BE2C (cell line): ENCODE data around the gene MTO1.

ENCODE experiments used
- DNase-seq: peaks from one replicate; pipeline ENCODE4 v3.0.0-alpha.2; 2020
- H3K27me3 ChIP-seq: fragments of 250-450 bp; sonication (Bioruptor Pico); 2 replicates; pipeline ENCODE4 v1.5.1; 2020; ENCODE audit warnings: mild to moderate bottlenecking
- H3K36me3 ChIP-seq: fragments of 250-450 bp; sonication (Bioruptor Pico); 2 replicates; pipeline ENCODE4 v1.5.1; 2020; ENCODE audit warnings: mild to moderate bottlenecking
- H3K4me1 ChIP-seq: fragments of 250-450 bp; sonication (Bioruptor Pico); 2 replicates; pipeline ENCODE4 v1.5.1; 2020
- H3K4me3 ChIP-seq: 2 replicates; pipeline ENCODE4 v1.5.1; 2011; ENCODE audit warnings: low read depth, low read length
- H3K9me3 ChIP-seq: fragments of 250-450 bp; sonication (Bioruptor Pico); 2 replicates; pipeline ENCODE4 v1.5.1; 2020
- CTCF ChIP-seq: IDR thresholded peaks from 2 replicates; pipeline ENCODE4 v1.5.1; 2012; ENCODE audit warnings: mild to moderate bottlenecking, low read depth, low read length

MTO1 gene

GRCh38 chr6:73508776-73509175 is 47.2 kb downstream of the MTO1 start:
- Histone ChIP-seq H3K4me3 (no peak overlapping the region), H3K36me3 (peaks cover 14% of the 10 kb centered on the region), H3K4me1 (no peaks in the 10 kb centered on the region), H3K27me3 (peaks cover 3% of the 10 kb centered on the region; the same call in 1 of the 2 replicates), H3K9me3 (no peaks in the 10 kb centered on the region; the same call in 1 of the 2 replicates)
- TF ChIP-seq CTCF, result no peak
- no peak for DNase-seq

GRCh38 chr6:73509851-73510250 is 48.3 kb downstream of the MTO1 start:
- no peak for DNase-seq
- Histone ChIP-seq H3K4me3 (no peak overlapping the region), H3K27me3 (peaks cover 4% of the 10 kb centered on the region; the same call in 1 of the 2 replicates), H3K4me1 (no peaks in the 10 kb centered on the region), H3K9me3 (no peaks in the 10 kb centered on the region; the same call in 1 of the 2 replicates), H3K36me3 (peaks cover 11% of the 10 kb centered on the region)
- no peak for TF ChIP-seq CTCF

- Histone ChIP-seq H3K27me3 (peaks cover 6% of the 10 kb centered on the region; the same call in 1 of the 2 replicates), H3K4me3 (no peak overlapping the region), H3K4me1 (no peaks in the 10 kb centered on the region), H3K9me3 (no peaks in the 10 kb centered on the region; the same call in 1 of the 2 replicates), H3K36me3 (peaks cover 30% of the 10 kb centered on the region)
- TF ChIP-seq CTCF, result no peak
- no peak for DNase-seq
These were observed 50.3 kb downstream of the MTO1 start for GRCh38 chr6:73511796-73512195.

- no peak for TF ChIP-seq CTCF
These were observed 51.9 kb downstream of the MTO1 start for GRCh38 chr6:73513496-73513854.

GRCh38 chr6:73514746-73515110 is 53.2 kb downstream of the MTO1 start:
- H3K9me3 ChIP-seq, result no peaks in the 10 kb centered on the region; the same call in 1 of the 2 replicates
- DNase-seq, result no peak
- peaks cover 10% of the 10 kb centered on the region; the same call in 1 of the 2 replicates for H3K27me3 ChIP-seq
- no peaks in the 10 kb centered on the region for H3K4me1 ChIP-seq
- H3K36me3 ChIP-seq, result peaks cover 59% of the 10 kb centered on the region
- no peak for TF ChIP-seq CTCF
- H3K4me3 ChIP-seq, result no peak overlapping the region

More at GRCh38 chr6:73513496-73513854, 51.9 kb downstream of the MTO1 start:
- no peak overlapping the region for H3K4me3 ChIP-seq
- peaks cover 47% of the 10 kb centered on the region for H3K36me3 ChIP-seq
- no peaks in the 10 kb centered on the region for H3K4me1 ChIP-seq
- no peak for DNase-seq
- no peaks in the 10 kb centered on the region; the same call in 1 of the 2 replicates for H3K9me3 ChIP-seq
- H3K27me3 ChIP-seq, result peaks cover 10% of the 10 kb centered on the region; the same call in 1 of the 2 replicates

GRCh38 chr6:73515204-73515655 is 53.7 kb downstream of the MTO1 start:
- H3K27me3 ChIP-seq, result peaks cover 10% of the 10 kb centered on the region; the same call in 1 of the 2 replicates
- no peaks in the 10 kb centered on the region; the same call in 1 of the 2 replicates for H3K9me3 ChIP-seq
- H3K4me3 ChIP-seq, result no peak overlapping the region
- peaks cover 64% of the 10 kb centered on the region for H3K36me3 ChIP-seq
- no peak for DNase-seq
- TF ChIP-seq CTCF, result no peak
- no peaks in the 10 kb centered on the region for H3K4me1 ChIP-seq
